DMS79 treated with DMSO at 0.1 percent for 48 hours (cell line): ENCODE measurements around the gene SPATA31A1.
"Not testable (repeated sequence)": the region's sequence is repeated elsewhere in the genome, so short reads cannot be mapped to it uniquely, and the experiment has no call there.

Experiments
- DNase-seq: peaks from one replicate; lab custom pipeline; 2025; lab: John Stamatoyannopoulos, UW

SPATA31A1 gene

DNA sequence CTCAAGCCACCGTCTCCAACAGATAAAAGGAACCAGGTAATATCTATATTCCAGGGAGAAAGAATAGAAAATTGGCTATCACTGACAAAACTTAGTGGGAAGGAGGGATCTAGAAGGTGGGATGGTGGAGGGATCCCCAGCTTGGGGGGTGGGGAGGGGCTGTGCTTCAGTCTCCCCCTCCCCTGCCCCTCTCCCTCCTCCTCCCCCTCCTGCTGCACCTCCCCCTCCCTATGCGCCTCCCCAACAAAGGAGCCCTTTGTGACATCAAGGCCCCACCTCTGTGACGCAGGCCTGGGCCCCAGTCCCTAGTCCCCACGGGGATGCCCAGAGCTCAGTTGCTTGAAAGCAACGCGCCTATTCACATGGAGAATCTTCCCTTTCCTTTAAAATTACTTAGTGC lies at the start of gene SPATA31A1:
Gene SPATA31A1 (plus strand): TSS at position 301 of the 400 bp plus-strand sequence. CDS start 62 bp downstream, at position 363.
- DNase-seq = not testable (repeated sequence)

DNA sequence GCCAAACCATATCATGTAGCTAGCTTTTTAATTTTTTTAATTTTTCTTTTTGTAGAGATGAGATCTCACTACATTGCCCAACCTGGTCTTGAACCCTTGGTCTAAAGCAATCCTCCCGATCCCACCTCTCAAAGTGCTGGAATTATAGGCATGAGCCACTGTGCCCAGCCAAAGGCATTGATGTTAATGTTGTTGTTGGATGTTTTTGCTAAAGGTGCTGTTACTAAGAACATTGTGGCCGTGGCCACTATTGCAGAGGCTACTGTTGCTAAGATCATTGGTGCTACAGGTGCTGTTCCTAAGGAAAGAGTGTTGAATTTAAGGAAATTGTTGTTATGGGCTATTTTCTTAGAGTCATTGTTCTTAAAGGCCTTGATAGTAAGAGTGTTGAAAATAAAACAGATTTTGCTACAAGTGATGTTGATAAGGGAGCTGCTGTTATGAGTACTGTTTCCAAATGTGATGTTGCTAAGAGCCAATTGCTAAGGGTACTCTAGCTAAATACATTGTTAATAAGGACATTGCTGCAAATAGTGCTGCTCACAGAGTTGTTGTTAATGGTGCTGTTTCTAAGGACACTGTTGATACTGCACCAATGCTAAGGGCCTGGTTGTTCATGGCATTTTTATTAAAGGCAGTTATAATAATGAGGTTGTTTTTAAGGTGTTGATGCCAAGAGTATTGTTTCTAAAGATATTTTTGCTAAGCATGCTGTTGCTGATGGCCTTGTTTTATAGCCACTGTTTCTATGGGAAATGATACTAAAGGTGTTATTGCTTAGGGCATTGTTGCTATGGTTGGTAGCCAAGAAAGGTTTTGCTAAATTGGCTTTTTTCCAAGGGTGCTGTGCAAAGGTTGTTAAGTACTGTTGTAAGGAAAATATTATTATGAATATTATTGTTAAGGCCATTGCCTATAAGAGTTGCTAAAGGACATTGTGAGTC lies 52.1 kb downstream of the SPATA31A1 start:
- not testable (repeated sequence) for DNase-seq

DNA sequence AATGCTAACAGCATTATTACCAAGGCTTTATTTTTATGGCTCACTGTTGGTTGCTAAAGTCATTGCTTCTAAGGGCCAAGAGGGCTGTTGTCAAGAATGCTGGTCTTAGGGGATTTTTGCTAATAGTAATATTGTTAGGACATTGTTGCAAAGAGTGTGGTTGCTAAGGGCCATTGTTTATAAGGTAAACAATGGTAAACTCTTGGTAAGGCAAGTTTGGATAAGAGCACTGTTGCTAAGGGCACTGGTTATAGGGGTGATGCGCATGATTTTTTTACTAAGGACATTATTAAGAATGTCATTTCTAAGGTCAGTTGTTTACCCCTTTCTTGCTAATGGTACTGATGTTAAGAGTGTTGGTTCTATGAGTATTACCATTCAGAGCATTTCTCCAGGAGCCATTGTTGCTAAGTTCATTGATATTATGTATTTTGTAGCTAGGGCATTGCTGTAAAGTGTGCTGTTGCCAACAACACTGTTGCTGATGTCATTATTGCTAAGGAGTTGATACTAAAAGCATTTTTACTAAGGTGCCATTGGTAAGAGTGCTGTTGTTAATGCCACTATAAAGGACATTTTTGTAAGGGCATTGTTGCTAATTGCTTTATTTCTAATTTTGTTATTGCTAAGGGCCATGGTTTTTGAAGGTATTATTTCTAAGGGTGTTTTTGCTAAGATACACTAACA lies 55.9 kb downstream of the SPATA31A1 start:
- DNase-seq = not testable (repeated sequence)
